Measurements from ENCODE around the gene BOD1.

Gene BOD1

DNA sequence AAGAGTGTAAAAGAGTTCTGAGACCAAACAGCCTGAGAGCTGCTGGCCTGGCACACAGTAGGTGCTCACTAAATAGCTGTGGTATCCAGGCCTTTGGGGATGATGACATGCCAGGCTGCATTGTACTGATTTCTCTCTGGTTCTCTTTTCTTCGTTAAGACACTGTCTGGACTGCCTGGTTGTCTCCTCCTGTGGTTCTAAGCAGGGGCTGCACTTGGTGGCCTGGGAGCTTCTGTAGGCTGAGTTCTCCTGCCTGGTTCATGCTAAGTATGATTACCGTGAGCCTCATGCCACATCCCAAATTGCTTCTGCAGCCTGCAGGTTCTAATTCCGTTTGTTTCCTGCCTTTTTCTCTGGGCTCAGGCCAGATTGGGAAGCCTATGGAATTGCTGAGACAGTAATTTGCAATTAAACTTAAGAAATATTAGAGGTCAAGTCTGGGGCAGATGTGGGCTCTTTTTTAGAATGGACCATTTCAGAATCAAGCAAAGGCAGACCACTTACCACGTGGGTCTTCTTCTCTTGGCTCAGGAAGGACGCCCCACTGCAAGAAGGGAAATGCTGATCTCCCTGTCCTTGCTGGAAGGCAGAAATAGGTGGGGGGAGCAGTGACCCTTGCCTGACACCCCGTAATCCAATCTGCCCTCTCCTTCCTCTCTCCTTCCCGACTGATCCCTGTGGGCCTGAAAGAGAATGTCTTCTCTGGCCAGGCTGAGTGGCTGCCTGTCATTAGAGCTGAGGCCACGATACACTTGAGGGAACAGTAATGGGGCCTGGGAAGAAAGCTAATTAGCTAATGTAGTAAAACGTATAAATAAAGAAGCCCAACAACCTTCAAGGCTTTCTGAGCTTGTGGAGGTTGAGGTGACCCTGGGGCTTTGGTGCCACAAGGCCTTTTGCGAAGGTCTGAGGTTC lies 21.9 kb upstream of the BOD1 start:
- H3K4me1 ChIP-seq (ENCODE audit: control insufficient read depth, insufficient read depth, low read length, unreplicated experiment) = no peaks in the 10 kb centered on the region
- no peaks in the 10 kb centered on the region for H3K27me3 ChIP-seq (ENCODE audit: insufficient read depth, low read length)
- no peaks in the 10 kb centered on the region for H3K79me2 ChIP-seq (ENCODE audit: control insufficient read depth, insufficient read depth, low read length, unreplicated experiment)
- no peak overlapping the region for H3K27ac ChIP-seq (ENCODE audit: low read depth, low read length)
- no peak overlapping the region for H2AFZ ChIP-seq (ENCODE audit: low read length, unreplicated experiment)
- no peak overlapping the region for H3K4me3 ChIP-seq (ENCODE audit: low read depth, low read length)
- no peaks in the 10 kb centered on the region for H3K36me3 ChIP-seq (ENCODE audit: insufficient read depth, low read length)

DNA sequence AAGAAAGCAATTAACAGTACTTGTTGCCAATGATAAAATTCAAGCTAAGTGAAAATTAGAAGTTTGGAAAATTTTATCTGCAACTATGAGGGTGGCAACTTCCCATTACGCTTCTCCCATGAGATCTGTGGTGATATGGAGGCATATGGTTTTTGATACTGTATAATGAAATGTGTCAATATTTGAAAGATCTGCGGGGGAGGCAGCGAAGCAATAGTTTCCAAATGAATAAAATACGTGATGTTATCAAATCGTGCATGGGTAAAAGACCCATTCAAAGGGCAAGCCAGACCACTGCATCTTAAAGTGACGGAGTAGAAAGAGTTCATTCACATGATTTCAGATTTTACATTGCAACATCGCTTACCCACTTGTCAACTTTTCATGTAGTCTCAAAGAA lies 20.9 kb upstream of the BOD1 start:
- no peaks in the 10 kb centered on the region for H3K4me1 ChIP-seq (ENCODE audit: control insufficient read depth, insufficient read depth, low read length, unreplicated experiment)
- H3K27ac ChIP-seq (ENCODE audit: low read depth, low read length) = no peak overlapping the region
- no peaks in the 10 kb centered on the region for H3K36me3 ChIP-seq (ENCODE audit: insufficient read depth, low read length)
- no peaks in the 10 kb centered on the region for H3K27me3 ChIP-seq (ENCODE audit: insufficient read depth, low read length)
- no peak overlapping the region for H3K4me3 ChIP-seq (ENCODE audit: low read depth, low read length)
- no peak overlapping the region for H2AFZ ChIP-seq (ENCODE audit: low read length, unreplicated experiment)
- H3K79me2 ChIP-seq (ENCODE audit: control insufficient read depth, insufficient read depth, low read length, unreplicated experiment) = no peaks in the 10 kb centered on the region

DNA sequence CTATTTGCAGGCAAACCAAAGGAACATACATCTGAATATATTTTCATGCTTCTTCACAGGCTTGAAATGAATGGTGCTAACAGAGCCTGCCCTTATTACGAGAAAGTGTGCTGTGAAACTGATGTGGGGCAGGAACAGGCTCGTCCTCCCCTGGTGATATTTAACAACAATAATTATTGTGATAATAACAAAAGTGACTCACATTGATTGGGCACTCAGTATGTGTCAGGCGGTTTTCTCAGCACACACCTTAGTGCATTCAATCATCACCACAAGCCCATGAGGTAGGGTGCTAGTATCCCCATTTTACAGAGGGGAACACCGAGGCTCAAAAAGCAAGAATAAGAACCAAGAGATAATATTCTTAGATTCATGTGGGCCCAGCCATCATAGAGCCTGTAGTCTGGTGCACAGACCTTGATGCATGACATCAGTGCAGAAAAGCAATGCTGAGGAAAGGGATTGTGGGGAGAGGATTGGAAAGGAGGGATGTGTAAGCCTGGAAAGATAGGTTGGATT lies 18.1 kb upstream of the BOD1 start:
- Histone ChIP-seq H3K4me3 (ENCODE audit: low read depth, low read length) (no peak overlapping the region), H3K79me2 (ENCODE audit: control insufficient read depth, insufficient read depth, low read length, unreplicated experiment) (no peaks in the 10 kb centered on the region), H2AFZ (ENCODE audit: low read length, unreplicated experiment) (no peak overlapping the region), H3K27ac (ENCODE audit: low read depth, low read length) (no peak overlapping the region), H3K27me3 (ENCODE audit: insufficient read depth, low read length) (no peaks in the 10 kb centered on the region), H3K4me1 (ENCODE audit: control insufficient read depth, insufficient read depth, low read length, unreplicated experiment) (no peaks in the 10 kb centered on the region), H3K36me3 (ENCODE audit: insufficient read depth, low read length) (no peaks in the 10 kb centered on the region)

DNA sequence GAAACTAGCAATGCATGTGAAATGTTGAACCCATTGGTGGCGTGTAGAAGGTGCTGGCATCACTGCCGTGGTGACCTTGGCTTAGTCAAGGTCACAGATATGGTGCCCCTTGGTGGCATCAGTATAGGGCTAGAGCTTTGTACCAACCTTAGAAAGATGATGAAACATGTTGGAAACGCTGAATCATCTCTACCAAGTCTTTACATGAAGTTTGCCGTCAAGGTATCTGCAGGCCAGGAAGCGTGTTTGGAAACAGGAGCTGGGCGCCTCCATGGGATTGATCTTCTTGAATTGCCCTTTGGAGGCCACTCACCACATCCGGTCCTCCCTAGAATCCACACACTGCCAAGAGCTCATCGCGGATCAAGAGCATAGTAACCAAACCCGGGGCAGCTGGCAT lies 16.9 kb upstream of the BOD1 start:
- no peaks in the 10 kb centered on the region for H3K36me3 ChIP-seq (ENCODE audit: insufficient read depth, low read length)
- no peak overlapping the region for H3K27ac ChIP-seq (ENCODE audit: low read depth, low read length)
- no peaks in the 10 kb centered on the region for H3K27me3 ChIP-seq (ENCODE audit: insufficient read depth, low read length)
- no peaks in the 10 kb centered on the region for H3K4me1 ChIP-seq (ENCODE audit: control insufficient read depth, insufficient read depth, low read length, unreplicated experiment)
- no peak overlapping the region for H3K4me3 ChIP-seq (ENCODE audit: low read depth, low read length)
- H2AFZ ChIP-seq (ENCODE audit: low read length, unreplicated experiment) = no peak overlapping the region
- no peaks in the 10 kb centered on the region for H3K79me2 ChIP-seq (ENCODE audit: control insufficient read depth, insufficient read depth, low read length, unreplicated experiment)

GRCh38 chr5:173631478-173631877 lies 15.0 kb upstream of the BOD1 start:
- H2AFZ ChIP-seq (ENCODE audit: low read length, unreplicated experiment) = no peak overlapping the region
- H3K27me3 ChIP-seq (ENCODE audit: insufficient read depth, low read length) = no peaks in the 10 kb centered on the region
- no peaks in the 10 kb centered on the region for H3K36me3 ChIP-seq (ENCODE audit: insufficient read depth, low read length)
- H3K4me3 ChIP-seq (ENCODE audit: low read depth, low read length) = no peak overlapping the region
- no peaks in the 10 kb centered on the region for H3K4me1 ChIP-seq (ENCODE audit: control insufficient read depth, insufficient read depth, low read length, unreplicated experiment)
- no peak overlapping the region for H3K27ac ChIP-seq (ENCODE audit: low read depth, low read length)
- H3K79me2 ChIP-seq (ENCODE audit: control insufficient read depth, insufficient read depth, low read length, unreplicated experiment) = no peaks in the 10 kb centered on the region

DNA sequence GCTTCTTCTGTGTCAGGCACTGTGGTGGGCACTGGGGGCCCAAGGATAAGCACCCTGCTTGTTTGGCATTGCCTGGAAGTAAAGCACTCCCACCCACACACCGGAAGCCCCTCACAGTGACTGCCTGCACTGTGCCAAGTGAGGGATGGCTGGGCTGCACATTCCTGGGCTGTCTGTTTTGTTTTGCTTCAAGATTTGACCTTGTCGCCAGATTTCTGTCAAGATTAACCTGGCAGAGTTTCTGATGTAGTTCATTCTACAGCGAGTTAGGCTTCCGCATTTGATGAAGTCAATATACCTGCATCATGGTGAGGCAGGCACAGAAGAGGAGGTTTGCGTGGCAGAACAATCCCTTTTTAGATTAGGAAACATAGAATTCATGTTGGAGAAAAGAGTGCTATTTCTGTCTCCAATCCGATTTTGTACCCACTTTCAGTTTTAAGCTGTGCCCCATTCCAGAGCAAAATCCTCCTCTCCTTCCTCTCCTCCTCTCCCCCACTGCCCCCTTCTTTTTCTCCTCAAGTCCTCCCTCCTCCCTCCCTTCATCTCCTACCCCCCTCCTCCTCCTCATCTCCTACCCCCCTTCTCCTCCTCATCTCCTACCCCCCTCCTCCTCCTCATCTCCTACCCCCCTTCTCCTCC lies 14.4 kb upstream of the BOD1 start:
- H3K36me3 ChIP-seq (ENCODE audit: insufficient read depth, low read length) = no peaks in the 10 kb centered on the region
- H3K79me2 ChIP-seq (ENCODE audit: control insufficient read depth, insufficient read depth, low read length, unreplicated experiment) = no peaks in the 10 kb centered on the region
- H2AFZ ChIP-seq (ENCODE audit: low read length, unreplicated experiment) = peak overlapping the region; percentile 66
- H3K27ac ChIP-seq (ENCODE audit: low read depth, low read length) = no peak overlapping the region
- H3K4me1 ChIP-seq (ENCODE audit: control insufficient read depth, insufficient read depth, low read length, unreplicated experiment) = peaks cover under 1% of the 10 kb centered on the region
- H3K27me3 ChIP-seq (ENCODE audit: insufficient read depth, low read length) = no peaks in the 10 kb centered on the region
- no peak overlapping the region for H3K4me3 ChIP-seq (ENCODE audit: low read depth, low read length)

GRCh38 chr5:173629628-173630027 lies 13.2 kb upstream of the BOD1 start:
- H3K27me3 ChIP-seq (ENCODE audit: insufficient read depth, low read length) = no peaks in the 10 kb centered on the region
- H3K4me1 ChIP-seq (ENCODE audit: control insufficient read depth, insufficient read depth, low read length, unreplicated experiment) = peaks cover 10% of the 10 kb centered on the region
- no peak overlapping the region for H3K27ac ChIP-seq (ENCODE audit: low read depth, low read length)
- no peaks in the 10 kb centered on the region for H3K79me2 ChIP-seq (ENCODE audit: control insufficient read depth, insufficient read depth, low read length, unreplicated experiment)
- no peak overlapping the region for H2AFZ ChIP-seq (ENCODE audit: low read length, unreplicated experiment)
- no peaks in the 10 kb centered on the region for H3K36me3 ChIP-seq (ENCODE audit: insufficient read depth, low read length)
- no peak overlapping the region for H3K4me3 ChIP-seq (ENCODE audit: low read depth, low read length)

DNA sequence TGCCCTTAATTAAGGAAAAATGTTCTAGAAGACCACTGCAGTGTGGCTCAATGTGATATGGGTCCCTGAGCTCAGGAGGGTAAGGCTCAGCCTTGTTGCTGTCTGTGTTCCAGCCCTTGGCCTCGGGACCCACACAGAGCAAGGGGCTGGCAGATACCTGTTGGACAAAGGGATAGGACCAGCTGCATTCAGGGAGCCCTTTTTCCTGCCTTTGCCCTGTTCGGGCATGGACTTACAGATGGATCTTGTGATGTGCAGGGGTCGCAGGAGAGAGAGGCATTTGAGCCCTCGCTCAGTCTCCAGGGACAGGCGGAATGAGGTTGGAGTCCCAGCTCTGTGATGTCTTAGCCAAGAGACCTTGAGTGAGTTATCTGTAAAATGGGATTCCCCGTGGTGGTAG lies 12.1 kb upstream of the BOD1 start:
- no peaks in the 10 kb centered on the region for H3K36me3 ChIP-seq (ENCODE audit: insufficient read depth, low read length)
- H3K27ac ChIP-seq (ENCODE audit: low read depth, low read length) = no peak overlapping the region
- H3K4me3 ChIP-seq (ENCODE audit: low read depth, low read length) = no peak overlapping the region
- no peak overlapping the region for H2AFZ ChIP-seq (ENCODE audit: low read length, unreplicated experiment)
- peaks cover 10% of the 10 kb centered on the region for H3K4me1 ChIP-seq (ENCODE audit: control insufficient read depth, insufficient read depth, low read length, unreplicated experiment)
- H3K79me2 ChIP-seq (ENCODE audit: control insufficient read depth, insufficient read depth, low read length, unreplicated experiment) = no peaks in the 10 kb centered on the region
- no peaks in the 10 kb centered on the region for H3K27me3 ChIP-seq (ENCODE audit: insufficient read depth, low read length)

DNA sequence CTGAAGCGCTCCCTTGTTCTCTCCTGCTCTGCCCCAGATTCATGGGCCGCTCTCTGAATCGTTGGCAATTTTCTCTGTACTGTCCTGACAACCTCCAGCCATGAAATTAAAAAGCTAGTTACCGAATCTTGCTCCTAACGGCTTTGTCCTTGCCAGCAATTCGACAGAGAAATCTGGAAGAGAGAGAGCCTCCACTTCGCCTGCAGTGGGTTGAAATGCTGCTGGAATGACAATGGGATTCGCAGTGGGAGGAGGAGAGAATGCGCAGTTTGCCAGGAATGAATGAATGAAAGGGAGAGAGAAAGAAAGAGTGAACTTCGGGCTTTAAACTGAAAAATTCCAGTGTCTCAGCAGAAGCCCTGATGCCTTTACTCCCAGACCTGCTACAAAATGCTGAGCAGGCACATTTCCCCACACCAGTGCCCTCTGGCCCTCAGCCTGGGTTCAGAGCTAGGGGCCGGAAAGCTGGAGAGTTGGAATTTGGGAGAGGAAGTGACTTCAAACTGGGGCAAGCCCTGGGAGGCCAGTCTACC lies 11.5 kb upstream of the BOD1 start:
- no peak overlapping the region for H3K4me3 ChIP-seq (ENCODE audit: low read depth, low read length)
- H2AFZ ChIP-seq (ENCODE audit: low read length, unreplicated experiment) = no peak overlapping the region
- H3K36me3 ChIP-seq (ENCODE audit: insufficient read depth, low read length) = no peaks in the 10 kb centered on the region
- H3K79me2 ChIP-seq (ENCODE audit: control insufficient read depth, insufficient read depth, low read length, unreplicated experiment) = no peaks in the 10 kb centered on the region
- no peaks in the 10 kb centered on the region for H3K27me3 ChIP-seq (ENCODE audit: insufficient read depth, low read length)
- H3K27ac ChIP-seq (ENCODE audit: low read depth, low read length) = no peak overlapping the region
- peaks cover 10% of the 10 kb centered on the region for H3K4me1 ChIP-seq (ENCODE audit: control insufficient read depth, insufficient read depth, low read length, unreplicated experiment)

- Histone ChIP-seq H3K4me3 (ENCODE audit: low read depth, low read length) (no peak overlapping the region), H3K27me3 (ENCODE audit: insufficient read depth, low read length) (no peaks in the 10 kb centered on the region), H3K36me3 (ENCODE audit: insufficient read depth, low read length) (no peaks in the 10 kb centered on the region), H3K27ac (ENCODE audit: low read depth, low read length) (no peak overlapping the region), H2AFZ (ENCODE audit: low read length, unreplicated experiment) (no peak overlapping the region), H3K4me1 (ENCODE audit: control insufficient read depth, insufficient read depth, low read length, unreplicated experiment) (peaks cover 10% of the 10 kb centered on the region), H3K79me2 (ENCODE audit: control insufficient read depth, insufficient read depth, low read length, unreplicated experiment) (no peaks in the 10 kb centered on the region)
Observed at GRCh38 chr5:173627271-173627670, 10.8 kb upstream of the BOD1 start.

DNA sequence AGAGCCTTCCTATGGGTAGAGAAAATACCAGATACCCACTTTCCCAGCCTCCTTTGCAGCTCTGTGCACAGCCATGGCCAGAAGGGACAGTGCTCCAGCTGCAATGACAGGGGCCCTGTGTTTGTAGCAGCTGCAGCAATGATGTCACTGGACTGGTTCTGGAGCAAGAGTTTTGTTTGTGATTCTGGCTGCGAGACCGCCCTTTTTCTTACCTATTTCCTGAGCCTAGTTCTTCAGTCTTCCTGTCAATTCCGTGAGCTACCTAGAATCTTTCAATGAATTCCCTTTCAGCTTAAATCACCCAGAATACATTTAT lies 10.0 kb upstream of the BOD1 start:
- no peaks in the 10 kb centered on the region for H3K27me3 ChIP-seq (ENCODE audit: insufficient read depth, low read length)
- H3K4me1 ChIP-seq (ENCODE audit: control insufficient read depth, insufficient read depth, low read length, unreplicated experiment) = peaks cover 10% of the 10 kb centered on the region
- H3K79me2 ChIP-seq (ENCODE audit: control insufficient read depth, insufficient read depth, low read length, unreplicated experiment) = no peaks in the 10 kb centered on the region
- no peak overlapping the region for H3K4me3 ChIP-seq (ENCODE audit: low read depth, low read length)
- no peaks in the 10 kb centered on the region for H3K36me3 ChIP-seq (ENCODE audit: insufficient read depth, low read length)
- H2AFZ ChIP-seq (ENCODE audit: low read length, unreplicated experiment) = no peak overlapping the region
- no peak overlapping the region for H3K27ac ChIP-seq (ENCODE audit: low read depth, low read length)
